GM10266 (cell line): ENCODE measurements around the gene FKBP1B.
"Not testable (repeated sequence)": the region's sequence is repeated elsewhere in the genome, so short reads cannot be mapped to it uniquely, and the experiment has no call there.

Experiments used
- DNase-seq: peaks from one replicate; pipeline ENCODE4 v3.0.0; 2012; ENCODE audit errors: extremely low spot score
- TF ChIP-seq, protein P1 (sequence below): IDR thresholded peaks from 2 replicates; pipeline ENCODE4 v1.5.1; 2012; ENCODE audit warnings: mild to moderate bottlenecking, low read depth; ENCODE audit not compliant: control insufficient read depth, insufficient read depth; ENCODE audit errors: missing control alignments

FKBP1B gene

DNA sequence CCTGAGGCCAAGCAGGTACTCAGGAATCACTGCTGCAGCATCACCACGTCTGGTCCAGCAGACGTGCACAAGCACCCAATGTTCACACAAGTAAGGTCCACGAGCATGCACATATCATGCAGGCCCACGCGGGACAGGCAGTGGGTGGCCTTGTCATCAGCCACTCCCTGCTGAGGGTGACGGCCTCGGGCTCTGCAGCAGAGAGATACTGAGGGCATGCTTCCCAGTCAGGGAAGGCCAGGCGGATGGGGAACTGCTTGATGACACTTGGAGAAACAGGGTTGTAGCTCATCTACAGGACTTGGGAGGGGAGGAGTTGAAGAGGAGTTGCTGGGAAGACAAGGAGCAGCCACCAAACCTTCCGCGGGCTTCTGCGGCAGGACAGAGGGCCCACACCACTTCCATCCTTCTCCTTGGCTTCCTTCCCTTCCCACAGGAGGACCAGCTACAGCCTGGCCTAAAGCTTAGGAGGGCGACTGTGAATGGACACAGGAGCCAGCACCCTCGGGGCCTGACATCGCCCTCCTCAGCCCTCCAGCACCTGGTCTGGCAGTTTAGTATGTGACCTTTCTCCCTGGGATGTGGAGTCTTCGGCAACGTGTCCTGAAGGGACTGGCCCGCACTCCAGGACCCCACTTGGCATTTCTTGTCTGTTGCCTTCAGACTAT is 24.4 kb upstream of the FKBP1B start:
- no peak for DNase-seq

GRCh38 chr2:24026233-24026632 is 23.3 kb upstream of the FKBP1B start:
- TF ChIP-seq, protein P1, sequence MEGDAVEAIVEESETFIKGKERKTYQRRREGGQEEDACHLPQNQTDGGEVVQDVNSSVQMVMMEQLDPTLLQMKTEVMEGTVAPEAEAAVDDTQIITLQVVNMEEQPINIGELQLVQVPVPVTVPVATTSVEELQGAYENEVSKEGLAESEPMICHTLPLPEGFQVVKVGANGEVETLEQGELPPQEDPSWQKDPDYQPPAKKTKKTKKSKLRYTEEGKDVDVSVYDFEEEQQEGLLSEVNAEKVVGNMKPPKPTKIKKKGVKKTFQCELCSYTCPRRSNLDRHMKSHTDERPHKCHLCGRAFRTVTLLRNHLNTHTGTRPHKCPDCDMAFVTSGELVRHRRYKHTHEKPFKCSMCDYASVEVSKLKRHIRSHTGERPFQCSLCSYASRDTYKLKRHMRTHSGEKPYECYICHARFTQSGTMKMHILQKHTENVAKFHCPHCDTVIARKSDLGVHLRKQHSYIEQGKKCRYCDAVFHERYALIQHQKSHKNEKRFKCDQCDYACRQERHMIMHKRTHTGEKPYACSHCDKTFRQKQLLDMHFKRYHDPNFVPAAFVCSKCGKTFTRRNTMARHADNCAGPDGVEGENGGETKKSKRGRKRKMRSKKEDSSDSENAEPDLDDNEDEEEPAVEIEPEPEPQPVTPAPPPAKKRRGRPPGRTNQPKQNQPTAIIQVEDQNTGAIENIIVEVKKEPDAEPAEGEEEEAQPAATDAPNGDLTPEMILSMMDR: no peak
- no peak for DNase-seq

More for the DNA sequence above, 24.4 kb upstream of the FKBP1B start:
- TF ChIP-seq, protein P1: no peak

- TF ChIP-seq, protein P1: no peak
- DNase-seq: no peak
These were observed 10.6 kb upstream of the FKBP1B start for GRCh38 chr2:24038786-24039499.

DNA sequence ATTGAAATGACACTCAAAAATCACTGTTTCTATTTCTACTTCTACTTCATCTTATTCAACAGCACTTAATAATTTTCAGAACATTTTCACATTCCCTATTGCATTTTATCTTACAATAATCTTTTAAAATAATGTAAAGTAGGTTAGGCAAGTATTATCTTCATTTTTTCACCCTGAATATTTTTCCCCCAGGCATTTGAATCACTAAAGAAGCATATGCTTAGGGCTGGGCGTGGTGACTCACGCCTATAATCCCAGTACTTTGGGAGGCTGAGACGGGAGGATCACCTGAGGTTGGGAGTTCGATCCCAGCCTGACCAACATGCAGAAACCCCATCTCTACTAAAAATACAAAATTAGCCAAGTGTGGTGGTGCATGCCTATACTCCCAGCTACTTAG is 9.0 kb upstream of the FKBP1B start:
- DNase-seq: no peak
- TF ChIP-seq, protein P1: no peak

GRCh38 chr2:24043133-24043532 is 6.4 kb upstream of the FKBP1B start:
- not testable (repeated sequence) for DNase-seq

- no peak for DNase-seq
These were observed 3.7 kb upstream of the FKBP1B start for GRCh38 chr2:24045511-24046508.

GRCh38 chr2:24046599-24046929 is 3.0 kb upstream of the FKBP1B start:
- TF ChIP-seq, protein P1: no peak
- DNase-seq: no peak

More at GRCh38 chr2:24045511-24046508, 3.7 kb upstream of the FKBP1B start:
- TF ChIP-seq, protein P1: no peak
